Astrocyte of the spinal cord (primary cell): ENCODE data around the gene MADCAM1.

ENCODE experiments used
- DNase-seq: peaks from one replicate; pipeline ENCODE4 v3.0.0; 2011; ENCODE audit warnings: low read depth, low spot score
- H3K4me3 ChIP-seq: 2 replicates; pipeline ENCODE4 v1.5.1; 2011; ENCODE audit warnings: low read depth, mild to moderate bottlenecking, low read length, moderate library complexity
- CTCF ChIP-seq: IDR thresholded peaks from 2 replicates; pipeline ENCODE4 v1.5.1; 2012; ENCODE audit warnings: low read depth, mild to moderate bottlenecking, low read length, inconsistent platforms
- in situ Hi-C: cut with HindIII; loops from 2 replicates; pipeline ENCODE4 v1.10.0; 2017; ENCODE audit warnings: low sequenced_read_pairs

MADCAM1 gene

GRCh38 chr19:513368-514165, 17.3 kb downstream of the MADCAM1 start:
- in situ Hi-C loops = no loop called here
- H3K4me3 ChIP-seq = no peak overlapping the region
- no peak for TF ChIP-seq CTCF
- no peak for DNase-seq

DNA sequence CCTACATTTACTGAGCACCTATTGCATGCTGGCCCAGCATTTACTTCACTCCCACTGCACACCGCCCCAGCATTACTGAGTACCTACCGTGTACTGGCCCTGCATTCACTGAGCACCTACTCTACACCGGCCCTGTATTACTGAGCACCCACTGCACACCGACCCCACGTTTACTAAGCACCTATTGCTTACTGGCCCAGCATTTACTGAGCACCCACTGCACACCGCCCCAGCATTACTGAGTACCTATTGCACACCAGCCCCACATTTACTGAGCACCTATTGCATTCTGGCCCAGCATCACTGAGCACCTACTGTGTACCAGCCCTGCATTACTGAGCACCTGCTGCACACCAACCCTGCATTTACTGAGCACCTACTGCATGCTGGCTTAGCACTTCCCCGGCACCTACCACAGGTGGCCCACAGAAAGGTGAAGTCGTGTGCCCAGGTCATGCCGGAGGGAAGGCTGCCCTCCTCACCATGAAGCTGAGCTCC, 17.9 kb downstream of the MADCAM1 start:
- no peak overlapping the region for H3K4me3 ChIP-seq
- TF ChIP-seq CTCF = no peak
- no peak for DNase-seq
- in situ Hi-C loops = no loop called here

DNA sequence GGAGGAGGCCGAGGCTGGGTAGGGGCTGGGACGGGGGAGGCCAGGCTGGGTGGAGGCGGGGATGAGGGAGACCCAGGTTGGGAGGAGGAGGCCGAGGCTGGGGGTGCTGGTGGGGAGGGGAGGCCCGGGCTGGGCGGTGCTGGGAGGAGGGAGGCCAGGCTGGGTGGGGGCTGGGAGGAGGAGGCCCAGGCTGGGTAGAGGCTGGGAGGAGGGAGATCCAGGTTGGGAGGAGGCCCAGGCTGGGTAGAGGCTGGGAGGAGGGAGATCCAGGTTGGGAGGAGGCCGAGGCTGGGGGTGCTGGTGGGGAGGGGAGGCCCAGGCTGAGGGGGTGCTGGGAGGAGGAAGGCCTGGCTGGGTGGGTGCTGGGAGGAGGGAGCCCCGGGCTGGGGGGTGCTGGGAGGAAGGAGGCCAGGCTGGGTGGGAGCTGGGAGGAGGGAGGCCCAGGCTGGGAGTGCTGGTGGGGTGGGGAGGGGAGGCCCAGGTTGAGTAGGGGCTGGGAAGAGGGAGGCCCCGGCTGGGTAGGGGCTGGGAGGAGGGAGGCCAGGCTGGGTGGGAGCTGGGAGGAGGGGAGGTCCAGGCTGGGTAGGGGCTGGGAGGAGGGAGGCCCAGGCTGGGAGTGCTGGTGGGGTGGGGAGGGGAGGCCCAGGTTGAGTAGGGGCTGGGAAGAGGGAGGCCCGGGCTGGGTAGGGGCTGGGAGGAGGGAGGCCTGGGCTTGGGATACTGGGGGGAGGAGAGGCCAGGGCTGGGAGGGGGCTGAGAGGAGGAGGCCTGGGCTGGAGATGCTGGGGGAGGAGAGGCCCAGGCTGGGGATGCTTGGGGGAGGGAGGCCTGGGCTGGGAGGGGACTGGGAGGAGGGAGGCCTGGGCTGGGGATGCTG, 21.7 kb downstream of the MADCAM1 start:
- no peak for TF ChIP-seq CTCF
- no peak overlapping the region for H3K4me3 ChIP-seq
- DNase-seq = no peak
- in situ Hi-C loops = no loop called here

GRCh38 chr19:518598-519231, 22.4 kb downstream of the MADCAM1 start:
- in situ Hi-C loops = no loop called here

DNA sequence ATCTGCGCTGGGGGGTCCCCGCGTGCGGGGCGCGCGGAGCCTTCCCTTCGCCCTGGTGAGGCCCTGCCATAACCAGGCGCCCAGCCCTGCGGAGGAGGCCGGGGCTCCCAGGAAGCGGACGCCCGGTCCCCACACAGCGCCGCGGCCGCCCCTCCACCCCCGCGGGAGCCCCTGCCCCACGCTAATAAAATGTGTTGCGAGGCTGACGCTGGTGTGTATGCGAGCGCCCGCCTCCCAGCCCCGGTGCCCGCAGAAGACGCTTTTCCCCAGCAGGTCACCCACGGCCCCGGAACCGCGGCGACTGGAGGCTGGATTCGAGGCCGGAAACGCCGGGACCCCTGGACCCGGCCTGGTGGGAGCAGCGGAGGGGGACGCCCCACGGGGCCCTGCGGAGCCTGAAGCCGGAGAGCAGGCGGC, 23.2 kb downstream of the MADCAM1 start:
- no peak for DNase-seq
- TF ChIP-seq CTCF = no peak

More at GRCh38 chr19:518598-519231, 22.4 kb downstream of the MADCAM1 start:
- no peak for DNase-seq
- no peak for TF ChIP-seq CTCF
- no peak overlapping the region for H3K4me3 ChIP-seq

GRCh38 chr19:522726-523125, 26.4 kb downstream of the MADCAM1 start:
- TF ChIP-seq CTCF = no peak
- in situ Hi-C loops = no loop called here
- no peak overlapping the region for H3K4me3 ChIP-seq
- DNase-seq = no peak

More for the DNA sequence above, 23.2 kb downstream of the MADCAM1 start:
- in situ Hi-C loops = no loop called here
- no peak overlapping the region for H3K4me3 ChIP-seq
